Measurements from ENCODE around the gene OGFOD3. TPM values are rescaled to one million over a fixed set of nuclear protein-coding genes. Genes with fewer than 3 reads are reported as not detected.
A peak's percentile ranks its signal among the peaks of the same experiment; 100 is the strongest.

The OGFOD3 gene
- total RNA-seq, 1 donor from 2014 or later, result 31.3 TPM

- intact Hi-C loops (cut with DNase I), result no loop called here
- no peak for DNase-seq (ENCODE audit: low spot score)
Observed at GRCh38 chr17:82411396-82412053, 6.9 kb downstream of the OGFOD3 start.

GRCh38 chr17:82410014-82410716 is 8.2 kb downstream of the OGFOD3 start:
- intact Hi-C loops (cut with DNase I), result no loop called here
- DNase-seq (ENCODE audit: low spot score), result no peak

- no peak for DNase-seq (ENCODE audit: low spot score)
- intact Hi-C loops (cut with DNase I), result no loop called here
Observed at GRCh38 chr17:82408938-82409318, 9.5 kb downstream of the OGFOD3 start.

- no peak for DNase-seq (ENCODE audit: low spot score)
- intact Hi-C loops (cut with DNase I), result no loop called here
Observed at GRCh38 chr17:82408288-82408937, 10.0 kb downstream of the OGFOD3 start.

GRCh38 chr17:82407255-82407654 is 11.1 kb downstream of the OGFOD3 start:
- intact Hi-C loops (cut with DNase I), result loop anchor here (1.0 kb wide), 1 partner anchor 22 kb away; no protein-coding TSS in a partner anchor
- DNase-seq (ENCODE audit: low spot score), result no peak

GRCh38 chr17:82406131-82406671 is 12.2 kb downstream of the OGFOD3 start:
- intact Hi-C loops (cut with DNase I), result no loop called here
- DNase-seq (ENCODE audit: low spot score), result no peak

- DNase-seq (ENCODE audit: low spot score), result no peak
- intact Hi-C loops (cut with DNase I), result no loop called here
Observed at GRCh38 chr17:82405051-82405450, 13.3 kb downstream of the OGFOD3 start.

GRCh38 chr17:82403662-82404660 is 14.4 kb downstream of the OGFOD3 start:
- intact Hi-C loops (cut with DNase I), result no loop called here

GRCh38 chr17:82402865-82403264 is 15.5 kb downstream of the OGFOD3 start:
- intact Hi-C loops (cut with DNase I), result no loop called here
- DNase-seq (ENCODE audit: low spot score), result no peak

More at GRCh38 chr17:82403662-82404660, 14.4 kb downstream of the OGFOD3 start:
- DNase-seq (ENCODE audit: low spot score), result no peak

- peak; percentile 90 for DNase-seq (ENCODE audit: low spot score)
- intact Hi-C loops (cut with DNase I), result no loop called here
Observed at GRCh38 chr17:82400830-82401229, 17.6 kb downstream of the OGFOD3 start.

- intact Hi-C loops (cut with DNase I), result no loop called here
- DNase-seq (ENCODE audit: low spot score), result no peak
Observed at GRCh38 chr17:82400206-82400605, 18.2 kb downstream of the OGFOD3 start.

GRCh38 chr17:82399601-82400101 is 18.7 kb downstream of the OGFOD3 start:
- no peak for DNase-seq (ENCODE audit: low spot score)
- intact Hi-C loops (cut with DNase I), result no loop called here

- no peak for DNase-seq (ENCODE audit: low spot score)
- intact Hi-C loops (cut with DNase I), result no loop called here
Observed at GRCh38 chr17:82399041-82399441, 19.3 kb downstream of the OGFOD3 start.

- DNase-seq (ENCODE audit: low spot score), result no peak
- intact Hi-C loops (cut with DNase I), result no loop called here
Observed at GRCh38 chr17:82397449-82398335, 20.7 kb downstream of the OGFOD3 start.

GRCh38 chr17:82396601-82397435 is 21.6 kb downstream of the OGFOD3 start:
- intact Hi-C loops (cut with DNase I), result no loop called here
- no peak for DNase-seq (ENCODE audit: low spot score)

- intact Hi-C loops (cut with DNase I), result no loop called here
- DNase-seq (ENCODE audit: low spot score), result no peak
Observed at GRCh38 chr17:82394278-82394677, 24.1 kb downstream of the OGFOD3 start.

- DNase-seq (ENCODE audit: low spot score), result no peak
- intact Hi-C loops (cut with DNase I), result no loop called here
Observed at GRCh38 chr17:82392941-82393340, 25.4 kb downstream of the OGFOD3 start.

All from cardiac septum (tissue), 1 donor.